GM18951 (cell line): ENCODE data around the gene FGF3.

Experiments used
- POLR2A ChIP-seq: IDR thresholded peaks from 4 replicates; pipeline ENCODE4 v1.6.1; 2011; ENCODE audit warnings: mild to moderate bottlenecking; ENCODE audit not compliant: insufficient read length, insufficient read depth; ENCODE audit errors: extremely low read depth
- in situ Hi-C: fragments of 300-500 bp; cut with MboI; formaldehyde crosslinking; loops from one replicate; pipeline ENCODE4 v1.12.0; 2022; ENCODE audit warnings: low sequenced_read_pairs, mixed read lengths, inconsistent platforms; ENCODE audit not compliant: unreplicated experiment

The FGF3 gene

DNA sequence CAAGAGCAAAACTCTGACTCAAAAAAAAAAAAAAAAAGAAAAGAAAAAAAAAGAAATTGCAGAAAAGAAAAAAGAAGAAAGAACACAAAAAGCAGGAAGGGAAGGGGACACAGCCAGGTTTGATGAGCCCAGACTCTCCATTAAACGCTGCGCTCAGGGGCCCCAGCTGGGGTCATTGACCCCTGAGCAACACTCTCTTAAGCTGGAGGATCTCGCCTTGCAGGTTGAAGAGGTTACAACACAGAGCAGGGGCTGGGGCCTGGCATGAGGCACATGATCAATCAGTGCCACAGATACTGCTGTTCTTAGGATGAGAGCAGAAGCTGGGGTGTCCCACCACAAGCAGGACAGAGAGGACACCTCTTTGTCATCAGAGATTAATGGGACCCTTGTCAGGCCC lies 7.8 kb downstream of the FGF3 start:
- TF ChIP-seq POLR2A: no peak
- in situ Hi-C loops: no loop called here

- no peak for TF ChIP-seq POLR2A
- in situ Hi-C loops: no loop called here
Measured at GRCh38 chr11:69810289-69811118, 8.7 kb downstream of the FGF3 start.

DNA sequence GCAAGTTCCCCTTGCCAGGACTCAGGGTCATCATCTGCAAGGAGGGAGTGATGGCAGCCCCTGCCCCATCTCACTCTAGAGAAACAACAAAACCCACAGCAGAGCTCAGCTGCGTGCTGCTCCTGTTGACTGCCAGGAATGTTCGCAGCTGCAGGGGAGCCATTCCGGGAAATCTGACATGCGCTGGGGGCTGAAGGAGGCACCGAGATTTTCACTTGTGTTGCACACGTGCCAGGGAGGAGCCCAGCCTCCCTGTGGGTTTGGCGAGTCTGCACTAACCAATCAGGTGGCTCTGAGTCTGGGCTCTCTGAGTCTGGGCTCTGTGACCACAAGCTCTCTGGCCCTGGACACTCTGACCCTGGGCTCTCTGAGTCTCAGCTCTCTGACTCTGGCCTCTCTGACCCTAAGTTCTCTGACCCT lies 10.5 kb downstream of the FGF3 start:
- TF ChIP-seq POLR2A: no peak
- in situ Hi-C loops: no loop called here

DNA sequence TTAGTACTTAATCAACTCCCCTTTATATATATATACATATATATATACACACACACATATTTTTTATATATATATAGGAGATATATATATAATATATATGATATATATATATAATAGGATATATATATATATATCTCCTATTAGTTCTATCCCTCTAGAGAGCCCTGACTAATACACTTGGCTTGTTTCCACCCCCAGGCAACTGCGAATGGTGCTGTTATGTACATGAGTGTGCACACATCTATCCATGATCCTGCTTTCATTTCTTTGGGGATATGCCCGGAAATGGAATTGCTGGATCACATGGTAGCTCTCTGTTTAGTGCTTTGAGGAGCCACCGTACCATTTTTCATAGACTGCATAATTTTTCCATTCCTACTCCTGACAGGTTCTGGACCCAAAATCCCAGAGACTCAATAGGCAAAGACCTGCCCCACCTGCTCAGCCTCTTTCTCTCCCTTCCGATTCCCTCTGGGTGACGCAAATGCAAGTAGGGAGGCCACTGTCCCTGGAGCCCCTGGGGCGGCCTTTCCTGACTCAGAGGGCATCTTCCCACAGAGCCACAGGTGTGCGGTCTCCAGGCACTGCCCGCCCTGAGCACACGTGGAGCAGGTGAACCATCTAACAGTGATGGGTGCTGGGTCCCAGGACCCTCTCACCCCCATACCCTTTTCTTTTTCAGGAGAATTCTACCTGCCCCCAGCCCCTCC lies 12.0 kb downstream of the FGF3 start:
- in situ Hi-C loops: no loop called here
- no peak for TF ChIP-seq POLR2A

GRCh38 chr11:69804769-69805508 lies 14.3 kb downstream of the FGF3 start:
- in situ Hi-C loops: no loop called here
- no peak for TF ChIP-seq POLR2A

- in situ Hi-C loops: no loop called here
- no peak for TF ChIP-seq POLR2A
Measured at GRCh38 chr11:69803604-69804218, 15.5 kb downstream of the FGF3 start.

DNA sequence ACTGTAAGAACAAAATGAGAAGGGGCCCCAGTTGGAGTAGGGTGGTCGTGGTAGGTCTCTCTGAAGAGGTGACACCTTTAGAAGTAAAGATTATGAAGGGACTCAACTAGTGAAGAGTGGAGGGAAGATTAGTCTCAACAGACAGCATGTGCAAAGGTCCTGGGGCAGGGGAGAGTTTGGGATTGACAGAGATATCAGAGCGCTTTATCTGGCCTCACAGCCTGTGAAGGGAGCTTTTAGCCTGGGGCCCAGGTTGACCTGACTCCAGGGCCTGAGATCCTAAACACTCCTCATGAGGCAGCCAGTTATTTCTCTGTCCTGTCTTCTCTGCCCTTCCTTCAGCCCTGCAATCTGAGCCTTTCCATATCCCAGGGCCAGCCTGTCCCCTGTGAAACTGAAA lies 16.2 kb downstream of the FGF3 start:
- in situ Hi-C loops: no loop called here
- TF ChIP-seq POLR2A: no peak

- no peak for TF ChIP-seq POLR2A
- in situ Hi-C loops: no loop called here
Measured at GRCh38 chr11:69802590-69802989, 16.6 kb downstream of the FGF3 start.

DNA sequence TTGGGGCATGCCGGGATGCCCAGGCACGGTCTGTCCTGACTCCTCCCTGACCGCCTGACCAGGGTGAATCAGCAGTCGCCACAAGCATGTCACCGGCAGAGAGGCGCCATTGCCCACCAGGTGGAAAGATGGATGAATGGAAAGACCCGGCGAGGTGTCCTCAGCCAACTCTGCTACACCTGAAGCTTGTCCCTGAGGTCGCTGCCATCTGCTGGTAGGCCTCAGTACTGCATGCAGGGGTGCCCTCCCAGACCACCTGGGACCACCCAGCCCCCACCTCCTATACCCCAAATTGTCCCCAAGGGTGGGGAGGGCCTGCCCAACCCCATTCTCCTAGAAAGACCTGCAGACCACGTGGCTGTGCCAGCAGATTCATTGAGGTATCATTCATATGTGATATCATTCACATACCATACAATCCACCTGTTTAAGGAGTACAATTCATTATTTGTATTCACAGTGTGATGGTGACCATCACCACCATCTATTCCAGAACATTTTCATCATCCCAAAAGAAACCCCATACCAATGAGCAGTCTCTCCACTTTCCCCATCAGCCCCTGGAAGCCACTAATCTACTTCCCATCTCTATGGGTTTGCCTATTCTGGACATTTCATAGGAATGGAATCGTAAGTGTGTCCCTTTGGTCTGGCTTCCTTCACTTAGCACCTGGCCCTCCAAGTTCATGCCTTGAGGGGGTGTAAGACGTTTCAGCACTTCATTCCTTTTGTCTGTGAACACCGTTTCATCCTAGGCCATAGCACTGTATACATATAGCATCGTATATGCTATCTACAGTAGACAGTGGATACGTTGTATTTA lies 17.5 kb downstream of the FGF3 start:
- in situ Hi-C loops: no loop called here

GRCh38 chr11:69800278-69800677 lies 18.9 kb downstream of the FGF3 start:
- in situ Hi-C loops: no loop called here
- TF ChIP-seq POLR2A: no peak

More for the DNA sequence above, 17.5 kb downstream of the FGF3 start:
- TF ChIP-seq POLR2A: no peak

- no peak for TF ChIP-seq POLR2A
- in situ Hi-C loops: no loop called here
Measured at GRCh38 chr11:69799582-69799981, 19.6 kb downstream of the FGF3 start.

GRCh38 chr11:69799097-69799496 lies 20.1 kb downstream of the FGF3 start:
- TF ChIP-seq POLR2A: no peak
- in situ Hi-C loops: no loop called here
